ENCODE results near the gene DIAPH2.

Gene DIAPH2

GRCh38 chrX:97158269-97158668 lies 473.6 kb downstream of the DIAPH2 start:
- DNase-seq (ENCODE audit: low read depth in 2 of 2, low spot score in 1 of 2) = no peak

GRCh38 chrX:97159916-97160800 lies 475.5 kb downstream of the DIAPH2 start:
- DNase-seq (ENCODE audit: low read depth in 2 of 2, low spot score in 1 of 2) = no peak

- DNase-seq (ENCODE audit: low read depth in 2 of 2, low spot score in 1 of 2) = no peak
Observed at GRCh38 chrX:97167333-97167732, 482.7 kb downstream of the DIAPH2 start.

GRCh38 chrX:97168646-97169045 lies 484.0 kb downstream of the DIAPH2 start:
- DNase-seq (ENCODE audit: low read depth in 2 of 2, low spot score in 1 of 2) = no peak

- DNase-seq (ENCODE audit: low read depth in 2 of 2, low spot score in 1 of 2) = no peak
Observed at GRCh38 chrX:97175147-97175546, 490.5 kb downstream of the DIAPH2 start.

- no peak for DNase-seq (ENCODE audit: low read depth in 2 of 2, low spot score in 1 of 2)
Observed at GRCh38 chrX:97189668-97190067, 505.0 kb downstream of the DIAPH2 start.

GRCh38 chrX:97199501-97199900 lies 514.9 kb downstream of the DIAPH2 start:
- DNase-seq (ENCODE audit: low read depth in 2 of 2, low spot score in 1 of 2) = no peak

GRCh38 chrX:97200454-97200853 lies 515.8 kb downstream of the DIAPH2 start:
- DNase-seq (ENCODE audit: low read depth in 2 of 2, low spot score in 1 of 2) = no peak

GRCh38 chrX:97210501-97210900 lies 525.9 kb downstream of the DIAPH2 start:
- no peak for DNase-seq (ENCODE audit: low read depth in 2 of 2, low spot score in 1 of 2)

- DNase-seq (ENCODE audit: low read depth in 2 of 2, low spot score in 1 of 2) = no peak
Observed at GRCh38 chrX:97211070-97211469, 526.4 kb downstream of the DIAPH2 start.

GRCh38 chrX:97215186-97215585 lies 530.5 kb downstream of the DIAPH2 start:
- no peak for DNase-seq (ENCODE audit: low read depth in 2 of 2, low spot score in 1 of 2)

- no peak for DNase-seq (ENCODE audit: low read depth in 2 of 2, low spot score in 1 of 2)
Observed at GRCh38 chrX:97224148-97224547, 539.5 kb downstream of the DIAPH2 start.

- DNase-seq (ENCODE audit: low read depth in 2 of 2, low spot score in 1 of 2) = no peak
Observed at GRCh38 chrX:97229318-97229717, 544.7 kb downstream of the DIAPH2 start.

GRCh38 chrX:97230948-97231347 lies 546.3 kb downstream of the DIAPH2 start:
- no peak for DNase-seq (ENCODE audit: low read depth in 2 of 2, low spot score in 1 of 2)

- DNase-seq (ENCODE audit: low read depth in 2 of 2, low spot score in 1 of 2) = no peak
Observed at GRCh38 chrX:97234471-97235081, 549.9 kb downstream of the DIAPH2 start.

- no peak for DNase-seq (ENCODE audit: low read depth in 2 of 2, low spot score in 1 of 2)
Observed at GRCh38 chrX:97238632-97239031, 554.0 kb downstream of the DIAPH2 start.

- no peak for DNase-seq (ENCODE audit: low read depth in 2 of 2, low spot score in 1 of 2)
Observed at GRCh38 chrX:97252111-97252510, 567.5 kb downstream of the DIAPH2 start.

- DNase-seq (ENCODE audit: low read depth in 2 of 2, low spot score in 1 of 2) = no peak
Observed at GRCh38 chrX:97260679-97261078, 576.0 kb downstream of the DIAPH2 start.

GRCh38 chrX:97266406-97267121 lies 581.9 kb downstream of the DIAPH2 start:
- no peak for DNase-seq (ENCODE audit: low read depth in 2 of 2, low spot score in 1 of 2)

GRCh38 chrX:97267396-97268181 lies 582.9 kb downstream of the DIAPH2 start:
- DNase-seq (ENCODE audit: low read depth in 2 of 2, low spot score in 1 of 2) = no peak

- DNase-seq (ENCODE audit: low read depth in 2 of 2, low spot score in 1 of 2) = no peak
Observed at GRCh38 chrX:97268182-97268680, 583.6 kb downstream of the DIAPH2 start.
